SK-N-SH treated with all-trans-retinoic acid at 6 μM for 48 hours (cell line): Measurements from ENCODE around the gene STX19.

Experiments used
- ATAC-seq: fragments of 200-7000 bp; cut with Tn5 transposase; 3 replicates; pipeline ENCODE4 v1.9.1; 2020; ENCODE audit warnings: mild to moderate bottlenecking, moderate library complexity
- ARNTL ChIP-seq: fragments of 450-650 bp; formaldehyde crosslinking; IDR thresholded peaks from 2 replicates; pipeline ENCODE4 v1.5.0; 2020; ENCODE audit warnings: low read depth, mild to moderate bottlenecking, moderate library complexity, borderline replicate concordance
- CREB5 ChIP-seq: fragments of 250-450 bp; sonication (Bioruptor Pico); IDR thresholded peaks from 2 replicates; pipeline ENCODE4 v1.5.1; 2020; ENCODE audit warnings: low read depth, mild to moderate bottlenecking, moderate library complexity
- CSDC2 ChIP-seq: fragments of 250-450 bp; sonication (Bioruptor Pico); IDR thresholded peaks from 2 replicates; pipeline ENCODE4 v1.5.0; 2020; ENCODE audit warnings: mild to moderate bottlenecking, moderate library complexity
- CSRNP3 ChIP-seq: fragments of 250-450 bp; sonication (Bioruptor Pico); IDR thresholded peaks from 2 replicates; pipeline ENCODE4 v1.5.1; 2021; ENCODE audit warnings: mild to moderate bottlenecking, moderate library complexity
- ESRRG ChIP-seq: fragments of 250-450 bp; sonication (Bioruptor Pico); IDR thresholded peaks from 2 replicates; pipeline ENCODE4 v1.6.1; 2021; ENCODE audit warnings: mild to moderate bottlenecking
- ISL1 ChIP-seq: fragments of 250-450 bp; sonication (Bioruptor Pico); IDR thresholded peaks from 2 replicates; pipeline ENCODE4 v2.1.2; 2022; ENCODE audit warnings: mild to moderate bottlenecking, moderate library complexity
- OSR1 ChIP-seq: fragments of 250-450 bp; sonication (Bioruptor Pico); IDR thresholded peaks from 2 replicates; pipeline ENCODE4 v1.8.0; 2022; ENCODE audit warnings: moderate library complexity, mild to moderate bottlenecking, inconsistent platforms
- PATZ1 ChIP-seq: fragments of 250-450 bp; sonication (Bioruptor Pico); IDR thresholded peaks from 2 replicates; pipeline ENCODE4 v1.8.0; 2020; ENCODE audit warnings: mild to moderate bottlenecking, moderate library complexity, borderline replicate concordance
- RARB ChIP-seq: fragments of 250-450 bp; sonication (Bioruptor Pico); IDR thresholded peaks from 2 replicates; pipeline ENCODE4 v1.8.0; 2021; ENCODE audit warnings: mild to moderate bottlenecking, moderate library complexity
- SNAI2 ChIP-seq: fragments of 250-450 bp; sonication (Bioruptor Pico); IDR thresholded peaks from 2 replicates; pipeline ENCODE4 v1.5.0; 2020; ENCODE audit warnings: mild to moderate bottlenecking, moderate library complexity
- TCF4 ChIP-seq: fragments of 250-450 bp; sonication (Bioruptor Pico); IDR thresholded peaks from 2 replicates; pipeline ENCODE4 v1.8.0; 2021; ENCODE audit warnings: mild to moderate bottlenecking, moderate library complexity, borderline replicate concordance
- TOX ChIP-seq: fragments of 250-450 bp; sonication (Bioruptor Pico); IDR thresholded peaks from 2 replicates; pipeline ENCODE4 v1.8.0; 2021; ENCODE audit warnings: mild to moderate bottlenecking, moderate library complexity, borderline replicate concordance
- TSHZ2 ChIP-seq: fragments of 250-450 bp; sonication (Bioruptor Pico); IDR thresholded peaks from 2 replicates; pipeline ENCODE4 v1.5.0; 2020; ENCODE audit warnings: mild to moderate bottlenecking, moderate library complexity
- ZC3H10 ChIP-seq: fragments of 250-450 bp; sonication (Bioruptor Pico); IDR thresholded peaks from 2 replicates; pipeline ENCODE4 v1.5.1; 2021; ENCODE audit warnings: mild to moderate bottlenecking, moderate library complexity
- ZFP3 ChIP-seq: fragments of 250-450 bp; sonication (Bioruptor Pico); IDR thresholded peaks from 2 replicates; pipeline ENCODE4 v1.5.0; 2020; ENCODE audit warnings: mild to moderate bottlenecking, moderate library complexity
- ZFP30 ChIP-seq: fragments of 450-650 bp; formaldehyde crosslinking; IDR thresholded peaks from 2 replicates; pipeline ENCODE4 v1.5.0; 2022; ENCODE audit warnings: mild to moderate bottlenecking, moderate library complexity
- ZNF565 ChIP-seq: fragments of 450-650 bp; formaldehyde crosslinking; conservative IDR thresholded peaks from 2 replicates; pipeline ENCODE4 v1.5.0; 2020; ENCODE audit warnings: low read depth, mild to moderate bottlenecking, moderate library complexity
- ZNF70 ChIP-seq: fragments of 450-650 bp; formaldehyde crosslinking; IDR thresholded peaks from 2 replicates; pipeline ENCODE4 v1.5.0; 2020; ENCODE audit warnings: mild to moderate bottlenecking, moderate library complexity

STX19 gene

GRCh38 chr3:94064243-94064860, 36.0 kb upstream of the STX19 start:
- no peak for ATAC-seq
- TF ChIP-seq RARB (CRISPR knock-in tag) (no peak), ZC3H10 (CRISPR knock-in tag) (no peak), ESRRG (no peak), CREB5 (no peak), SNAI2 (CRISPR knock-in tag) (no peak), ISL1 (CRISPR knock-in tag) (no peak), TCF4 (CRISPR knock-in tag) (no peak)

- peak; percentile 11; the same call in 2 of the 3 replicates for ATAC-seq
- no peak for TF ChIP-seq TOX
Observed at GRCh38 chr3:94063496-94064119, 35.2 kb upstream of the STX19 start.

GRCh38 chr3:94062513-94063404, 34.4 kb upstream of the STX19 start, which contains the start of the genes DHFR2 and NSUN3:
DHFR2 (minus strand) TSS chr3:94062916; CDS start chr3:94061511, 1,405 bp downstream.
NSUN3 (plus strand) TSS chr3:94063061; CDS start chr3:94063127, 66 bp downstream.
- TF ChIP-seq OSR1 (CRISPR knock-in tag) (no peak), TOX (no peak), ZFP30 (CRISPR knock-in tag) (no peak), ESRRG (peak; percentile 33; the same call in 1 of the 2 replicates)
- peak; percentile 97 for ATAC-seq

GRCh38 chr3:94061297-94061696, 32.9 kb upstream of the STX19 start:
- no peak for ATAC-seq
- no peak for TF ChIP-seq CREB5

GRCh38 chr3:94050546-94050945, 22.1 kb upstream of the STX19 start:
- TF ChIP-seq CREB5 (no peak), TCF4 (CRISPR knock-in tag) (peak; percentile 80), ISL1 (CRISPR knock-in tag) (peak; percentile 23; the same call in 1 of the 2 replicates)
- ATAC-seq, result peak; percentile 51; the same call in 1 of the 3 replicates

- TF ChIP-seq PATZ1 (CRISPR knock-in tag) (no peak), TSHZ2 (CRISPR knock-in tag) (no peak), SNAI2 (CRISPR knock-in tag) (no peak), CSDC2 (CRISPR knock-in tag) (no peak), ZNF565 (CRISPR knock-in tag) (no peak), ZFP3 (no peak), ARNTL (CRISPR knock-in tag) (no peak), ZNF70 (no peak), CSRNP3 (CRISPR knock-in tag) (no peak)
- no peak for ATAC-seq
Observed at GRCh38 chr3:94049267-94049666, 20.9 kb upstream of the STX19 start.
